Lung microvascular endothelial cell (primary cell): ENCODE measurements around the gene CD8B. TPM values are rescaled to one million over a fixed set of nuclear protein-coding genes. Genes with fewer than 3 reads are reported as not detected.

Experiments used
- DNase-seq, 2 donors: peaks; one replicate each; pipeline versions ENCODE4 v3.0.0 to v3.0.0-alpha.2; 2010; ENCODE audit warnings: low read depth in 2 of 2
- total RNA-seq: library from RNA; depleted of rRNA; stranded (reverse); fragments of >200 nt; gene quantifications from 2 replicates; pipeline ENCODE4 v1.2.1, GENCODE V29; 2014

The CD8B gene
- total RNA-seq, 1 donor from 2014 or later: not detected

DNA sequence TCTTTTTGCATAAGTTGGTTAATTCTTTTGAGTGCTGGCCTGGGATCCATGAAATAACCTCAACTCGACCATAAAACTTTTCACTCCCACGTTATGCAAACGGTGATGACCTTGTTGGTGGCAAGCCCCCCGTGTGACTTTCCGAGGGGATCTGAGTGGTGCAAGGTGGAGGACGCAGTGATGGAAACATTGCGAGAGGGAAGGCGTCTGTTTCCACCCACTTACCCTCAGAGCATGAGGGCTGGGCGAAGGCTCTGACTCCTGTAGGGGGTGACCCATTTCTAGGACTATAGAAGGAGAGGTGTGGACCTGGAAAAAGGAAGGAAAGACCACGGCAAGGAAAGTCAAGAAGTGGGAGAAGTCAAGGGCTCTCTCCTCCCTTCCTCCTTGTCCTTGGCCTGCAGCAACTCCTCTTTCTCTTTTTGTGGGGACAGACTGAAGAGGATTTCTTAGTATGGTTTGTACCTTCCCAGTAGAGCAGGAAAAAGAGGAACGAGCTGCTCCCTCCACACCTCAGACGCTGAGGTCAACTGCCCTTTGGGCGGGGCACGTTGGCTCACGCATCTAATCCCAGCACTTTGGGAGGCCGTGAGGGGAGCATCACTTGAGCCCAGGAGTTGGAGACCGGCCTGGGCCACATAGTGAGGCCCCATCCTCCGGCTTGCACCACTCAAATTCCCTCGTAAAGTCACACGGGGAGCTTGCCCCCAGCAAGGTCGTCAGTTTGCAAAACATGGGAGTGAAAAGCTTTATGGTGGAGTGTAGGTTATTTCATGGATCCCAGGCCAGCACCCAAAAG is 55.4 kb downstream of the CD8B start:
- no peak for DNase-seq

DNA sequence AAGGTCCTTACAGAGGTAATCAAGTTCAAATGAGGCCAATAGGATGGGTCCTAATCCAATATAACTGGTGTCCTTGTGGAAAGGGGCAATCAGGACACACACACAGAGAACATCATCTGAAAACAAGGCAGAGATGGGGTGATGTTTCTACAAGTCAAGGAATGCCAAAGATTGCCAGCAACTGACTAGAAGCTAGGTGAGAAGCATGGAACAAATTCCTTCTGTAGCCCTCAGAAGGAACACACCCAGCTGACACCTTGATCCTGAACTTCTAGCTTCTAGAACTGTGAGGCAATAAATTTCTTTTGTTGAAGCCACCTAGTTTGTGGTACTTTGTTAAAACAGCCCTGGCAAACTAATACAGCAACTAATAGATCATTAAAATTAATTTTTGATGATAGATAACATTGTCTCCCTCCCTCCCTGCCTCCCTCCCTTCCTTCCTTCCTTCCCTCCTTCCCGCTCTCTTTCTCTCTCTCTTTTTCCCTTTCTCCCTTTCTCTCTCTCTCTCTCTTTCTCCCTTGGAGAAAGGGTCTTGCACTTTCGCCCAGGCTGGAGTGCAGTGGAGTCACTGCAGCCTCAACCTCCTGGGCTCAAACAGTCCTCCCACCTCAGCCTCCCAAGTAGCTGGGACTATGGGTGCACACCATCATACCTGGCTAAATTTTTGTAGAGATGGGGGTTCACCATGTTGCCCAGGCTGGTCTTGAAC is 60.7 kb downstream of the CD8B start:
- no peak for DNase-seq

- DNase-seq: no peak
These were observed 66.8 kb downstream of the CD8B start for GRCh38 chr2:86794861-86795260.

DNA sequence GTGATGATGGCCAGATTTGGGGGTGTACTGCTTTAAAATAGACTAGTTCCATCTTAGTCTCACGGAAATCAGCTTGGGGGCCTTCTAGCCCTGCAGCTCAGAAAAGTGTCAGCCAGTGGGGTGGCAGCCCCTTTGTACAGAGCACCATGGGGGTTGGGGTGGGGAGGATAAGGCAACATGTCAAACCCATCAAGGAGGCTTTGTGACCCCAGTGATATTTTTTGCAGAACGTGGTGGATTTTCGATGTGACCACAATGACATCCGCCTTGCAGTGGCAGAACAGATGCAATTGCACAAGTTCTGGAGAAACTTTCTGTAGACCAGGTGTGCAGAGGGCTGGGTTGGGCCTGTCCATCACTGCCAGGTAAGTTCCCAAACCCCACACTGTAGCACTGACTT is 67.9 kb downstream of the CD8B start:
- no peak for DNase-seq

DNA sequence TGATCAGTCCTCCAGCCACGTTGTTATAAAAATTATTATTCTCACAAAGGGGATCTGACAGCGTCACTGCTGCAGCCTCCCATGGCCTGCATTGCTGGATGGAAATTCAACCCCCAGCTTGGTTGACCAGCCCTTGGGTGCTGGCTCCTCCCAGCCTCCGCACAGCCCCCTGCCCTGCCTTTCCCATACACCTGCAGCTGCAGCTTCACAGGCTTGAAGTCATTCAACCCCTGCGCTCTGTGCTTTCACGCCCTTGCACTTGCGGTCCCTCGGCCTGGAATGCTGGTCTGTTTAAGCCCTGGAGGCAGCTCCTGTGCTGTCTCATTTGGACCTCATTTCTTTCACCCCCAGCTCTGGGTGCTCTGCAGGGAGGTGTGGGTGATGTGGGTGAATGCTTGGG is 70.1 kb downstream of the CD8B start:
- DNase-seq: no peak

DNA sequence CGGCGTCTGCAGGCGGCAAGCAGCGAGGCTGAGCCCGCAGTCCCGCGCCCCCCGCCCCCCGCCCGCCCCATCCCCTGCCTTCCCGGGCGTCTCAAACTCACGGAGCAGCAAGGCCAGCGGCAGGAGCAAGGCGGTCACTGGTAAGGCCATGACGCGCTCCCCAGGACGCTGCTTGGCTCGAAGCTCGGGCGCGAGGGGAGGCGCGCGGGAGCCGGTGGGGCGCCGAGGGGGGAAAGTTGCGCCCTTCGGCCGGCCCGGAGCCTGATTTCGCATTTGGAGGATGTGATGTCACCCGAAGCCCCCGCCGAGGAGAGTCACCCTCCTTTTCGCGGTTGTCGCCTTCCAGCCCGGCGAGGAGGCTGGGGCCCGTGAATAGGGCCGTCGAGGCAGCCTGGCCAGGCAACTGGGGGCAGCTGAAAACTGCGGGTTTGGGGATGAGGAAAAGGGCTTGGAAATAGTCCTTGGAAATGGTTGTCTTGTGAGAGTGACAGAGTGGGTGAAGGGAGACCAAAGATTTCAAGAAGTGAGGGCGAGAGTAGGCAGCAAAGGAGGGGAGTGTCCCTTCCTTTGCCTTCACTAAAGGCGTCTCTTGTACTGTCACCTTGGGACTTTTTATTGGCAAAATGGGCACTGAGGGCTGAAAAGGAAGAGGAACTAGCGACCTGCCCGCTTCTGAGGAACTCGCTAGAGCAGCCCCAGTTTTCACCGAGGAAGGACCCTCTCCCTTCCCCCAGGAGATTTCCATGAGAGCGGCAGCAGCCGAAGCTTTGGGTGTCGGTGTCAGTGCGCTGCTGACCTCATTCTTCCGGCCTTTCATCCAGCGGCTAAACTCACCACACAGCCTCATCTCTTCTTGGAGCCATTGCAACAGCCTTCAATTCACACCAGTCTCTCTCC is 70.8 kb downstream of the CD8B start, which contains the start of gene CD8A:
Gene CD8A (minus strand): TSS at position 238 of the 897 bp plus-strand sequence. CDS start 88 bp downstream, at position 150.
- peak; percentile 14 to 21 for DNase-seq

DNA sequence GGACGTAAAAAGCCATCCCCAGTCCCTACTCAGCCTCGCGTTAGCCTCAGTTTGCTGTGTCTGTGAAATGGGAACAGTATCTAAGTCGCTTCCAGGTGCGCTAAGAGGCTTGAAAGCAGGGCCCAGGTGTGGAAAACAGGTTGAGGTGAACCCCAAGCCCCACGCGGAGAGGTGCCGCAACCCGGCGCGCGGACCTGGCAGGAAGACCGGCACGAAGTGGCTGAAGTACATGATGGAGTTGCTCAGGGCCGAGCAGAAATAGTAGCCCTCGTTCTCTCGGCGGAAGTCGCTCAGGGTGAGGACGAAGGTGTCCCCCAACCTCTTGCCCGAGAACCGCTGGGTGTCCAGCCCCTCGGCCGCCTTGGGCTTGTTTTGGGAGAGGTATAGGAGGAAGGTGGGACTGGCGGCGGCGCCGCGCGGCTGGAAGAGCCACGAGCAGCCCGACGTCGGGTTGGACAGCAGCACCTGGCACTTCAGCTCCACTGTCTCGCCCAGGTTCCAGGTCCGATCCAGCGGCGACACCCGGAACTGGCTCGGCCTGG is 71.5 kb downstream of the CD8B start:
- DNase-seq: no peak

- DNase-seq: no peak
These were observed 72.0 kb downstream of the CD8B start for GRCh38 chr2:86789687-86790133.

GRCh38 chr2:86788881-86789686 is 72.6 kb downstream of the CD8B start:
- DNase-seq: peak in 1 of 2 donors; percentile 11

DNA sequence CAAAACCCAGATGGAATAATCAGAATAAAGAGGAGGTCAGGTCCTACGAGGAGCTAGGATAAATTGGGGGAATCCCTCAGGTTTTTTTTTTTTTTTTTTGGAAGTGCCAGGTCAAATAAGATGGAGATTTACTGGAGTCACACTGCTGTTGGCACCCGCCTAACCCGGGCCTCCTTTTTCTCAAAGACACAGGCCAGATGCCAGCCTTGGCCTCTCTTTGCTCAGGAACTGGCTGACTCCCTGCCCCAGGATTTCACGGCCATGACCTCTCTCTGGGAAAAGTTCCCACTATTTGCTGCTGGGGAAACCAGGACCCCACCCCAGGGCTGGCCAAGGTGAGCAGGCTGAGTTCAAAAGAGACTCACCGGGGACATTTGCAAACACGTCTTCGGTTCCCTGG is 73.5 kb downstream of the CD8B start:
- no peak for DNase-seq

DNA sequence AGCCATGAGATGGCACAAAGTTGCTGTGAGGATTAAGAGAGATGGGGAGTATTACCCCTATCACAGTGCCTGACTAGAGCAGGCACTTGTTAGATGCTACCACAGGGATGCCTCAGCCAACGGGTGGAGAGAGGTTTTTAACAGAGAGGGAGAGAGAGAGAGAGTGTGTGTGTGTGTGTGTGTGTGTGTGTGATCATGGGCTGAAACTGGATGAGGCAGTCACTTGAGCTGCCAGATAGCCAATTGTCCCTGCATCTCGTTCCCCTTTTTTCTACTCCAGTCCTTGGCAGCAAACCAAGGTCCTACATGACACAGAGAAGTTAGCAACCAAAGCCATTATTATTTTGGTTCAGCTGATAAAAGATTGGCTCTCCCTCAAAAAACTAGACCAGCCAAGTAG is 74.0 kb downstream of the CD8B start:
- DNase-seq: peak in 1 of 2 donors; percentile 50

- no peak for DNase-seq
These were observed 75.6 kb downstream of the CD8B start for GRCh38 chr2:86786001-86786536.

DNA sequence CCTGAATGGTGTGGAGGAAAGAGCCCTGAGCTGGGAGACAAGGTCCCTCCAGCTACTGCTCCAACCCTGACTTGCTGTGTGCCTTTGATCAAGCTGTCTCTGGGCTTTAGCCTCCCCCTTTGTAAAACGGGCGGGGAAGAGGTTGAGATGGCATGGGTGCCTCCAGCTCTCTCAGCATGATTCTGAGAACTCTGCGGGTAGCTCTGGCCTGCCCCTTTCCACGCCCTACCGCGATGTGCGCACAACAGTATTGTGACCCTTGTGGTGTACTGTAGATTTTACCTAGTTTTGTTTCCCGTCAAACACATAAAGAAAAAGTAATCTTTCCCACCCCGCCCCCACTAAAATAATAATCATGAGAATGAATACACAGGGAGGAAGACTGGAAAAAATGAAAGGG is 76.2 kb downstream of the CD8B start:
- DNase-seq: no peak

DNA sequence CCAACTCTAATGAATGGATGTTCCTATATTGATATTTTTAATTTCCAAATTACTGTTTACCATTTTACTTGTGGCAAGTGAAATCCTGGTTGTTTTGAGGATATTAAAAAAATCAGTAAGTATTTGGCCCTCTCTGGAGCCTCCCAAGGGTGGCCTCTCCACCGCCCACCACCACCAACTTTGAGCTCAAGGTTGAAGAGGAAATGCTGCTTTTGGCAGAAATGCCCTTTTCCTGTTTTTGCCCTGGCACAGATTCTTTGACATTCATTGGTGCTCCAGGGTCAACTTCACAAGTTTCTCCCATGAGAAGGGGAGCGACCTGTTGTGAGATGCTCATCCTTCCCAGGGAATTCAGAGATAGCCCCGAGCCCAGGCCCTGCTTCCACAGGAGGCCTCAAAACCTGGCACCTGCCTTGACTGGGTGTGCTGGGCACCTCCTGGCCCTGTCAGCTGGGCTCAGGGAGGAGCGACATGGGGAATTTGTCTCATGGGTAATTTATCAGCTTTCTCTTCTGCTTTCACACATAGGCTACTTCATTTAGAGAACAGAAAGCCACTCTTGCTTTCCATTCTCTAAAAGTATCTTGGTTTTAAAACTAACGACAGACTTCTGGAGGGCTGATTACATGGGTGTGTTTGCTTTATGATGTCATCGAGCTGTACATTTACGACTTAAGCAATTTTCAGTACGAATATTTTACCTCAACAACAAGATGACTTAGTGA is 77.9 kb downstream of the CD8B start:
- no peak for DNase-seq

DNA sequence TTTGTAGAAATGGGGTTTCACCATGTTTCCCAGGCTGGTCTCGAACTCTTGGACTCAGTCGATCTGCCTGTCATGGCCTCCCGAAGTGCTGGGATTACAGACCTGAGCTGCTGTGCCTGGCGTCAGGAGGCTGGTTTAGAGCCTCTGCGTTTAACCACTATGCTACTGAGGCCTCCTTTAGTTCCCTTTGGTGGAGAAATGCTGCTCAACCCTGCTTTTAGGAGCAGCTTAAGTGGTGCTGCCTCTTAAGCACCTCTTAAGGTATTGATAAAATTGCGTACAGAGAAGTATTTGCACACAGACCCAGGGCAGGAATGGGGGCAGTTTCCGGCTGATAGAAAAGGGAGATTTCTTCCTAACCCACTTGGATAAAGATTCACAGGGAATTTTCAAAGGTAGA is 78.9 kb downstream of the CD8B start:
- no peak for DNase-seq

GRCh38 chr2:86781363-86781762 is 80.3 kb downstream of the CD8B start:
- DNase-seq: no peak

DNA sequence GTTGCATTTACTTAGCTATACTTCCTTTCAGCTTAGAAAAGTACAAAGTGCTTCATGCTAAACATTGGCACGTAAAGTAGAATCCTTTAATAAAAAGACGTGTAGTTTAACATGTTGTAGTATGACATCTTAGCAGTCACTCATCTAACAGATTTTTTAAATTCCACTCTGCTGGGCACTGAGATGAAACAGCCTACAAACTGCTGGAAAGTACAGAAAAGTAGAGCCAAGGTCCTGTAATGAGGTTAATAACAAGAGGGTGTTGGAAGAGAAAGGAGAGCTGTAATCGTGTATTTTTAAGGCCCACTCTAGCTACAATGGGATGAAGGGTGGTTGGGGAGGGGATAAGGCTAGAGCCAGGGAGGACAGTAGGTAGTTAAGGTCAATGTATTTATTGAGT is 81.7 kb downstream of the CD8B start:
- DNase-seq: no peak

DNA sequence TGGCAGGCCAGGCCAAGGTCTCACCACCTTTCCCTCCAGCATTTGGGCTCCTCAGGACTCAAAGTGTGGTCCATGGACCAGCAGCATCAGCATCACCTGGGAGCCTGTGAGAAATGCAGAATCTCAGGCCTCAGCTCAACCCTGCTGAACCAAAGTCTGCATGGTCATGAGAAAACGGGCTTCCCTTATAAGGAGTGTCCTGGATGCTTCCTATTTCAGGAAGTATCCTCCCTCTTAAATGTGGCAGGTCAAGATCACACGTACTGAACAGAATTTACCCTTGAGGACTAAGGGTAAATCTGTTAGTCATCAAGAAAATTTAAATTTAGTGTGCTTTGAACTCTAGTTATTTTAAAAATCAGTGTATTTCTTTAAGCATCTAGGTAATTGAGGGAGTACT is 82.7 kb downstream of the CD8B start:
- DNase-seq: no peak

DNA sequence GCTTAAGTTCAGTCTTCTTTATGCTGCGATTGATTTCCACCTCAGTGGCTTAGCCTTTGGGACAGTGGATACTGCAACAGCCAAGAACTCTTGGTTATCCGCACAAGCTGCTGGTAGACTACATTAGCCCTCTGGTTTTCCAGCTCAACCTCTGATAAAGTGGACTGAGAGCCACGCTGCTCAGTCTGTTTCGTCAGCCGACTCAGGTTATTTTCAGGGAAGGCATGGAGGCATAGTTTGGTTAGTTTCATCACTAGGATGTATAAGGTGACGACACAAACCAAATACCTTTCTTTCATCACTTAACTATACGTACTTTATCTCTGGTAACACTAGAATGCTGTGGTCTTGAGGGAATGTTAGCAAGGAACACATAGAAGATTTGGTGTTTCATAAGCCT is 85.2 kb downstream of the CD8B start:
- DNase-seq: no peak

DNA sequence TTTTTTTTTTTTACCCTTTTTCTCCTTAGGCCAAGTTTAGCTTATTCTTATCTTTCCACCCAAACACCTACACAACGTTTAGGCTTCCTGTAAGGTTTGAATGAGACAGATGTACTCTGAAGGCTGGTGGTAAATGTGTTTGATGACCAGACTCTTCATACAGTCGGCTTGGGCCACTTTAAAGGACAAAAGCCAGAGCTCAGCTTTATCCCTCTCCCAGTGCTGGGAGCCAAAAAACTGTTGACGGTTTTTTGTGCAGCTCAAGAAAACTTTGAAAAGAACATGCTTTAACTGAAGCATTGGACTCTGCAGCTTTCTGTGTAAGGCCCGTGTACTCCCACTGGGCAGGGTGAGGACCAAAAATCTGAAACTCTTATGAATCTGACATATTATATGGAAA is 86.3 kb downstream of the CD8B start:
- no peak for DNase-seq
